HepG2 (cell line): Measurements from ENCODE around the gene CLCN2. TPM values are rescaled to one million over a fixed set of nuclear protein-coding genes. Genes with fewer than 3 reads are reported as not detected.

Experiments used
- KLF9 ChIP-seq: IDR thresholded peaks from 2 replicates; pipeline ENCODE4 v1.6.1; 2016; ENCODE audit warnings: low read depth
- MAFF ChIP-seq: IDR thresholded peaks from 2 replicates; pipeline ENCODE4 v1.6.1; 2011; ENCODE audit warnings: low read depth, low read length, improper control_type of control experiment
- MXD3 ChIP-seq: IDR thresholded peaks from 2 replicates; pipeline ENCODE4 v1.6.1; 2016; ENCODE audit warnings: mild to moderate bottlenecking, missing biosample characterization, missing genetic modification reagents
- NFIB ChIP-seq: sonication (generic); formaldehyde crosslinking; IDR thresholded peaks from 2 replicates; pipeline ENCODE4 v1.9.0; 2021; ENCODE audit warnings: missing genetic modification reagents, mild to moderate bottlenecking, borderline replicate concordance
- RNF2 ChIP-seq: fragments of 450-650 bp; conservative IDR thresholded peaks from 2 replicates; pipeline ENCODE4 v1.6.1; 2016; ENCODE audit warnings: low read depth
- SOX13 ChIP-seq, 3 experiments: fragments of 450-650 bp in 1 of 3; sonication (generic) in 1 of 3; formaldehyde crosslinking in 1 of 3; IDR thresholded peaks in 2 of 3; conservative IDR thresholded peaks in 1 of 3; 2 replicates each; pipeline versions ENCODE4 v1.5.0 to v1.6.1; 2016 to 2020; ENCODE audit warnings: antibody characterized with exemption in 1 of 3, mild to moderate bottlenecking in 1 of 3, missing compliant biosample characterization in 1 of 3, missing genetic modification reagents in 1 of 3, moderate library complexity in 1 of 3
- TIGD3 ChIP-seq: sonication (generic); formaldehyde crosslinking; IDR thresholded peaks from 2 replicates; pipeline ENCODE4 v1.5.1; 2020; ENCODE audit warnings: mild to moderate bottlenecking, missing genetic modification reagents, borderline replicate concordance
- ZHX2 ChIP-seq, 2 experiments: sonication (generic) in 1 of 2; formaldehyde crosslinking in 1 of 2; IDR thresholded peaks; 2 replicates each; pipeline versions ENCODE4 v1.6.1 to v1.9.0; 2014 to 2022; ENCODE audit warnings: antibody characterized with exemption in 1 of 2, borderline replicate concordance in 1 of 2, inconsistent platforms in 1 of 2, low read depth in 1 of 2, missing genetic modification reagents in 1 of 2
- ZMAT3 ChIP-seq: sonication (generic); formaldehyde crosslinking; conservative IDR thresholded peaks from 2 replicates; pipeline ENCODE4 v1.7.0; 2021; ENCODE audit warnings: missing genetic modification reagents
- ZNF44 ChIP-seq: sonication (generic); formaldehyde crosslinking; IDR thresholded peaks from 2 replicates; pipeline ENCODE4 v1.5.1; 2020; ENCODE audit warnings: mild to moderate bottlenecking, missing genetic modification reagents
- ZNF484 ChIP-seq: sonication (generic); formaldehyde crosslinking; IDR thresholded peaks from 2 replicates; pipeline ENCODE4 v1.5.1; 2020; ENCODE audit warnings: mild to moderate bottlenecking, low read depth, missing genetic modification reagents, borderline replicate concordance
- ZNF749 ChIP-seq: sonication (generic); formaldehyde crosslinking; IDR thresholded peaks from 2 replicates; pipeline ENCODE4 v1.8.0; 2022; ENCODE audit warnings: mild to moderate bottlenecking, missing genetic modification reagents, moderate library complexity, borderline replicate concordance
- polyA plus RNA-seq, 8 experiments: library from polyadenylated mRNA; depleted of rRNA in 3 of 8; stranded (reverse) in 7 of 8; unstranded in 1 of 8; fragments of >200 nt; fragmentation: Illumina TruSeq in 4 of 8; extraction: Trizol in 4 of 8; gene quantifications; 2 replicates each; pipeline versions ENCODE4 v1.2.1 to v1.2.3, GENCODE V29; 2011 to 2016; ENCODE audit warnings: low read depth in 4 of 8, missing spikeins in 1 of 8, mixed read lengths in 1 of 8; ENCODE audit not compliant: insufficient read depth in 1 of 8
- total RNA-seq, 5 experiments: library from RNA; depleted of rRNA; stranded (reverse); fragments of >200 nt; fragmentation: Illumina TruSeq; extraction: Trizol; gene quantifications; 2 replicates each; pipeline ENCODE4 v1.2.3, GENCODE V29; 2016; ENCODE audit warnings: low read depth in 1 of 5
- TF ChIP-seq, protein P1 (sequence below): conservative IDR thresholded peaks from 2 replicates; pipeline ENCODE4 v1.6.1; 2018; ENCODE audit warnings: missing genetic modification reagents

CLCN2 gene
- total and polyA plus RNA-seq, 2 of the 13 experiments (the other 11 are each of a cell fraction or from before 2014, with no cell fraction given): 11.4 to 13.5 TPM

DNA sequence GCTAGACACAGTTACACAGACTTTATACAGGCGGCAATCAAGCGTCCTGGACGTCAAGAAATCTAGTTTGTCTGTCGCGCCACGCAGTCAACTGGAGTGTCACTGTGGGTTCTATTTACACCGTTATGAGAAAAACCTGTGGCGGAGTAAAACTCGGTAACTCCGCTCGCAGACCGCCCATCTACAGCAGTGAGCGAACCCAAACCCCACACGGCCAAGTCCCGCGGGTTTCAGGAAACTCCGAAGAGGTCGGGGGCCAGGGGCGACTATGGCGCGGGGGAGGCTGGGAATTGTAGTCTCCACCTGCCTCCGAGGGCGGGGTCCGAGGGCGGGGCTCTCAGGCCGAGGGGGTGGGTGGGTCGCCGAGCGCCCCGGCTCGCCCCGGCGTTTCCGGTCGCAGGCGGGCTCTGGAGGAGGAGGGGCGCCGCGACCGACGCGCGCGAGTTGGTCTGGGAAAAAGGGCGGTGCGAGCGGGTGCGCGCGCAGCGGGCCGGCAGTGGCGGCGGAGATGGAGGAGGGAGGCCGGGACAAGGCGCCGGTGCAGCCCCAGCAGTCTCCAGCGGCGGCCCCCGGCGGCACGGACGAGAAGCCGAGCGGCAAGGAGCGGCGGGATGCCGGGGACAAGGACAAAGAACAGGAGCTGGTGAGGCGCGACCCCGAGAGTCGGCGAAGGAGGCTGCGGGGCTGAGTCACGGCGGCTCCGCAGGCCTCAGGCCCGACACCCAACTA is 62.5 kb downstream of the CLCN2 start, which contains the start of gene PSMD2 (continued):
- TF ChIP-seq MXD3 (CRISPR knock-in tag) (peak; percentile 64), NFIB (CRISPR knock-in tag) (no peak), ZNF484 (CRISPR knock-in tag) (no peak), ZNF44 (CRISPR knock-in tag) (no peak), KLF9 (no peak), SOX13 (IDR thresholded peaks at IDR 0.05) (no peak), SOX13 (CRISPR knock-in tag; conservative IDR thresholded peaks at IDR 0.05 in 1 of 2, IDR thresholded peaks at IDR 0.05 in 1 of 2) (0 out of 4 replicates have a peak, but pooled peaks of 1 of the 2 experiments have one; percentile 6), ZMAT3 (CRISPR knock-in tag) (0 out of 2 replicates have a peak, but pooled peaks have one; percentile 60), RNF2 (no peak), ZHX2 (IDR thresholded peaks at IDR 0.05; ENCODE audit: low read depth) (no peak; the same call in 1 of the 2 replicates), ZHX2 (CRISPR knock-in tag; IDR thresholded peaks at IDR 0.05; ENCODE audit: borderline replicate concordance) (0 out of 2 replicates have a peak, but pooled peaks have one; percentile 24), ZNF749 (CRISPR knock-in tag) (0 out of 2 replicates have a peak, but pooled peaks have one; percentile 25), MAFF (no peak), TIGD3 (CRISPR knock-in tag) (no peak)
- TF ChIP-seq, protein P1, sequence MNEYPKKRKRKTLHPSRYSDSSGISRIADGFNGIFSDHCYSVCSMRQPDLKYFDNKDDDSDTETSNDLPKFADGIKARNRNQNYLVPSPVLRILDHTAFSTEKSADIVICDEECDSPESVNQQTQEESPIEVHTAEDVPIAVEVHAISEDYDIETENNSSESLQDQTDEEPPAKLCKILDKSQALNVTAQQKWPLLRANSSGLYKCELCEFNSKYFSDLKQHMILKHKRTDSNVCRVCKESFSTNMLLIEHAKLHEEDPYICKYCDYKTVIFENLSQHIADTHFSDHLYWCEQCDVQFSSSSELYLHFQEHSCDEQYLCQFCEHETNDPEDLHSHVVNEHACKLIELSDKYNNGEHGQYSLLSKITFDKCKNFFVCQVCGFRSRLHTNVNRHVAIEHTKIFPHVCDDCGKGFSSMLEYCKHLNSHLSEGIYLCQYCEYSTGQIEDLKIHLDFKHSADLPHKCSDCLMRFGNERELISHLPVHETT: peak; percentile 93
